Fibroblast of skin of right quadriceps (primary cell): ENCODE measurements around the gene CARNS1.

Source experiments
- DNase-seq: peaks from one replicate; pipeline ENCODE4 v3.0.0-alpha.2; 2013

The CARNS1 gene

DNA sequence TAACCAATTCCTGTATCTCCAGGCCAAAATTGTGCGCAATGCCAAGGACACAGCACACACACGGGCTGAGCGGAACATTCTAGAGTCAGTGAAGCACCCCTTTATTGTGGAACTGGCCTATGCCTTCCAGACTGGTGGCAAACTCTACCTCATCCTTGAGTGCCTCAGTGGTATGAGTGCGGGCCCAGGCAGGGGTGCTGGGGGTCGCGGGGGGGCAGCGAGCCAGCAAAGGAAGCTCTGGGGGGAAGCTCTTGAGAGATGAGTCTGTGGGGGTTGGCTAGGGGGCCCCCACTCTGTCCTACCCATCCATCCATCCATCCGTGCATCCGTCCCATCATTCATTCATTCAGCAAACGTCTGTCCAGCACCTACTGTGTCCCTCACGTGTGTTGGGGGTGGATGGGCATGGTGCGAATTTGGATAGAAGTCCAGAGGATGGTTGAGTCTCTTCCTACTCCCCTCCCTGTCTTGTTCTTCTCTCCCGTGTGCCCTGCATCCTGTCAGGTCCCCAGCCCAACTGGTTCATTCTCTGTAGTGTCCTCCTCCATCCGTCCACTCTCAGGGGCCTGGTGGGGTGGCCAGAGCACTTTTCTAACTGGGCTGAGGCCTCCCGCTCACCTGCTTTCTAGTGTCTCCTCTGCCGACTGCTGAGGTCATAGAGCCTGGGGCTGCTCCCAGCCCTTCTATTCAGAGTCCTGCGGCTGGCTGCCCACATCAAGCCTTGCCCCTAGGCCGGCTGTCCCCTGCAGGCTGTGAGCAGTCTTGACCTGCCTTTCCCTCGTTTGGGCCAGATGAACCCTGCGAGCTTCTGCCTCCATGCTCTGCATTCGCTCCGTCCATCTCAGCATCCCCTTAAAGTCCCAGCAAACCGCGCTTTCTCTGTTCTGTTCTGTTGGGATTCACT lies 16.1 kb downstream of the CARNS1 start:
- no peak for DNase-seq

DNA sequence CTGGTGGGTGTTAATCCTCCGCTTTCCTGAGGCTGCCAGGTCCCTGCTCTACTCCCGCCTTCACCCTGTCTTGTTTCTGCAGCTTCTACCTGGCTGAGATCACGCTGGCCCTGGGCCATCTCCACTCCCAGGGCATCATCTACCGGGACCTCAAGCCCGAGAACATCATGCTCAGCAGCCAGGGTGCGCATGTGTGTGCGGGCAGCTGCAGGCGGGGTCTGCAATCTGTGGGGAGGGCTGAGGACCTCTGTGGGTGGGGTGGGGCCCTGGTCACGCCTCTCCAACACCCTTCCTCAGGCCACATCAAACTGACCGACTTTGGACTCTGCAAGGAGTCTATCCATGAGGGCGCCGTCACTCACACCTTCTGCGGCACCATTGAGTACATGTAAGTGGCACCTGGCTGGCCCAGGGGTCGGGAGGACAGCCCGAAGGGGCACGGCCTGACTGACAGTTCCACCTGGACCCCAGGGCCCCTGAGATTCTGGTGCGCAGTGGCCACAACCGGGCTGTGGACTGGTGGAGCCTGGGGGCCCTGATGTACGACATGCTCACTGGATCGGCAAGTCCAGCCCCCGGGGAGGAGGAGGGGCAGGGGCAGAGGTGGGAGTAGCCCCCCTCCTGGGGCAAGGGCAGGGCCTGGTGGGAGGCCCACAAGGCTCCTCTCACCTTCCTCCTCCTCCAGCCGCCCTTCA lies 17.3 kb downstream of the CARNS1 start:
- DNase-seq = no peak

DNA sequence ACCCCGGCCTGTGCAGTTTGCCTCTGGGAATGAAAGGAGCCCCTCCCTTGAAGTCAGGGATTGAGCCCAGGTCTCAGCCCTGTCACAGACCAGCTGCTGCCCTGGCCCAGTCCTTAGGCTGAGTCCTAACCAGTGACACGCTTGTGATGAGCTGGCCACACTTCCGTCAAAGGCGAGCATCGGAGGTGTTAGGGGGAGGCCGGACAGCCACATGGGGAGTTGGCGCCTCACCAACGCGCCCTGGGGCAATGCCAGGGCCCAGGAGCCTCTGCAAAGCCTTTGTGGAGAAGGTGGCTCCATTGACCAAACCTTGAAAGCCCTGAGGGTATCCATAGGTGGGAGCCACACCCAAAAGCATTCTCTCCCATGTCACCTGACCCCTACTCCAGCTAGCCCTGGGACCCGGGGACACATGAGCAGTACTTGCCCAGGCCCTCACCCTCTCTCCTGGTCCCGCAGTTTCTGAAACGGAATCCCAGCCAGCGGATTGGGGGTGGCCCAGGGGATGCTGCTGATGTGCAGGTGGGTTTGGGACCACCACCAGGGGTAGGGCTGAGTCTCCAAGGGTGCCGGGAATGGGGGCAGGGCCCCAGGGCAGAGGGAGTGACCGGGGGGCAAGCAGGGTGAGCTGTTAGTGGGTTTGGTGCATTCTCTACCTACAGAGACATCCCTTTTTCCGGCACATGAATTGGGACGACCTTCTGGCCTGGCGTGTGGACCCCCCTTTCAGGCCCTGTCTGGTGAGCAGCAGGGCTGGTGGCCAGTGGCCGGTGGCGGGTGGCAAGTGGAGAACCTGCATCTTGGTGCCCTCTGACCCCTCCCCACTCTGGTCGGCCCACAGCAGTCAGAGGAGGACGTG lies 18.3 kb downstream of the CARNS1 start:
- no peak for DNase-seq

DNA sequence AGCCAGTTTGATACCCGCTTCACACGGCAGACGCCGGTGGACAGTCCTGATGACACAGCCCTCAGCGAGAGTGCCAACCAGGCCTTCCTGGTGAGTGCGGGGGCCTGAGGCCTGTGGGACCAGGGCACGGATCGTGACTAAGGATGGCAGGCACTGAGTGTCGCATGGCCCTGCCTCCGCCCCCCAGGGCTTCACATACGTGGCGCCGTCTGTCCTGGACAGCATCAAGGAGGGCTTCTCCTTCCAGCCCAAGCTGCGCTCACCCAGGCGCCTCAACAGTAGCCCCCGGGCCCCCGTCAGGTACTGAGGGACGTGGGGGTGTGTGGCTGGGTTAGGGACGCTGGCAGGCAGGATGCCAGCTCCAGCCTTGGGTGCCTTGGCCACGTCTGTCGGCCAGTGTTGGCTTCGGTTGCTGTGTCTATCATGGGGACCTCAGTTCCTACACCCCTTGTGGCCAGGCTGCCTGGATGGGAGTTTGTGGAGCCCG lies 19.0 kb downstream of the CARNS1 start:
- DNase-seq = no peak

DNA sequence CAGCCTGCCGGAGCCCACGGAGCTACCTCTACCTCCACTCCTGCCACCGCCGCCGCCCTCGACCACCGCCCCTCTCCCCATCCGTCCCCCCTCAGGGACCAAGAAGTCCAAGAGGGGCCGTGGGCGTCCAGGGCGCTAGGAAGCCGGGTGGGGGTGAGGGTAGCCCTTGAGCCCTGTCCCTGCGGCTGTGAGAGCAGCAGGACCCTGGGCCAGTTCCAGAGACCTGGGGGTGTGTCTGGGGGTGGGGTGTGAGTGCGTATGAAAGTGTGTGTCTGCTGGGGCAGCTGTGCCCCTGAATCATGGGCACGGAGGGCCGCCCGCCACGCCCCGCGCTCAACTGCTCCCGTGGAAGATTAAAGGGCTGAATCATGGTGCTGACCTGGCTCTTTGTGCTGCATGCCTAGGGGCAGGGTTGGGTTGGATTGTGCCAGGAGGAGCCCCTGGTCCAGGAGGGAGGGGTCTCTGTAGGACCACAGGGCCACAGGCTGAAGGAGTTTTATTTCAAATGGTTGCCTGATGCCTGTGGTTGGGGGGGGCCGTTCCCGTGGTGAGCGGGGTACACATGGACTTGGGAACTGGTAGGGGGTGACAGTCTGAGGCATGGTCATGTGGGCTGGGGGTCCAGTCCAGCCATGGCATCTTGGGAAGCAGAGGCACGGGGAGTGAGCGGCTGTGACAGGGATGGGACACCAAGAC lies 19.7 kb downstream of the CARNS1 start:
- DNase-seq = no peak

DNA sequence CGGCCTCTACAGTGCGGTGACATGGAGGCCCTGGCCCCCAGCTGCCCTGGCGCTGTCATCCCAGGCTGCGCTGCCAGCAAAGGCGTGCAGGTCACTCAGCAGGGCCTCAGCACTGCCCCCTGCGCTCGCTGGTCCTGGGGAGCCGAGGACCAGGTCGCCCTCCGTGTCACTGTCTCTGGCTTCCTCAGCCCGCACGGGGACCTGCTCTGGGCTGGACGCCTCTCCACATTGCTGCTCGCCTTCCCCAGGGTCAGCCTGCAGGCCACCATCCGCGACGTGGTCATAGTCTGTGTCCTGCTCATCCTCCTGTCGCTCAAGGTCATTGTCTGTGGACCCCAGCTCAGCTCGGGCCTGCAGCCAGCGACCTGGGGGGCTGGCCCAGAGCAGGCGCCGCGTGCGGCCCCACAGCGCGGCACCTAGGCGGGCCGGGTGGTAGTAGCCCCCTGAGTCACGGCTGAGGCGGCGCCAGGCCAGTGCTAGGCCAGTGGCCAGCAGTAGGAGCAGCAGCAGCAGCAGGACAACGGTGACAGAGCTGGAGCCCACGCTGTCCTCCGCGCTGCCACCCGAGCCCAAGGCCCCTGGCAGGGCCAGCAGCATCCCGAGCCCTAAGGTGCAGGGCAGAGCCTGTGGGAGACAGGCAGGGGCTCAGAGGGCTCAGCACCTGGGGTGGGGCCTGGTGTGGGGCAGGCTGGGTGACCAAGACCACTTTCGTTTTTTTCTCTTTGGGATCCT lies 20.4 kb downstream of the CARNS1 start:
- DNase-seq = no peak

DNA sequence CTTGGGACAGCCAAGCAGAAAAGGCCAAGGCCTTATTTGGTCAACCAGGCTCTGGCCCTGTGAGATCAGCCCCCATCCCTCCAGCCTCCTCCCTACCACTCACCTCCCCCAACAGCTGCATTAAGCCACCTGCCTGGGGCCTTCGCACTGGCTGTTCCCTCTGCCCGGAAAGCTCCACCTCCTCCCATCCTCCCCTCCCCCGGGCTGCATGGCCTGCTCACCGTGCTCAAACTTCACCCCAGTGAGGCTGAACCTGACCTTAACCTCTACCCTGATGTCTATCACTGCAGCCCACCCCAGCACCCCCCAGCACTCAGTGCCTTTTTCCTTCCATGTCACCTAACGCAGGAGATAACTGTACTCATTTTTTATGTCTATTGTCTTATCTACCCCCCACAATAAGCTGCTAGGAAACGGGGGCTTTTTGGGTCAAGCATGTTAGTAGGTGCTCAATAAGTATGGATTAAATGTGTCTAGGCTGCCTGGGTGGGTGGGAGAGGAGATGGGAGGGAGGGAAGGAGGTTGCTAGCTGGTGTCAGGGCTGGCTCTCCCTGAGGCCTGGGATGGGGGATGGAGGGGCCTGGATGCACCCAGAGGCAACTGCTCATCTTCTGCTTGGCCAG lies 21.1 kb downstream of the CARNS1 start:
- DNase-seq = peak; percentile 39

DNA sequence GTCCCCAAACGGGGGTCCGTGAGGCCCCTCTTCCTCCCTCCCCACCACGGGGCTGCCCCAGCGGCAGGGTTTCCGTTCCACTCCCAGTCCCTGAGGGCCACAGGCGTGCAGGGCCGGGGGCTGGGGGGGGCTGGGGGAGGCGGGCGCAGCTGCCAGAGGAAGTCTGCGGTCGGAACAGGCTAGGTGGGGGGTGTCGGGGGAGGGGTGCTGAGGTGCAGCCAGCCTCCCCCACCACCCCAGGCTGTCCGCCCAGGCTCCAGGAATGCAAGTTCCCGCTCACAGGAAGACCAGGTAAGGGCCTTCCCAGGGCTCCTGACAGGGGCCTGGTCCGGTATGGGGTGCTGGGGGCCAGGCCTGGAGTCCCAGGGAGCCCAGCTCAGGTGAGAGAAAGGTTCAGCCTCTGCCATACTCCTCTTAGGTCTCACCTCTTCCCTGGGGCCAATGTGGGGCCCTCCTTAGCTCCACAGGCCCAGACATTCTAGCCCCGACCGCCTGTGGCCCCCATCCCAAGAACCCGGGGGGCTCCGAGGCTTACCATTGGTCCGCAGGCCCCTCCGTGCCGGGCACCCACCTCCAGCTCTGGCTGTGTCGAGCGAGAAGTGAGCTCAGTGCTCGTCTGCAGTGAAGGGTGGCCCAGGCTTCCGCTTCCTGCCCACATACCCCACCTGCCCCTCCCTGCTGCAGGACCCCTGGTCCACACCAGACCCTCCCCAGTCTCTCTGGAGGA lies 21.8 kb downstream of the CARNS1 start, which contains the start of gene PTPRCAP:
PTPRCAP (minus strand) TSS at position 601 of the 727 bp plus-strand sequence; CDS start at position 538, 63 bp downstream.
- peak; percentile 22 for DNase-seq

DNA sequence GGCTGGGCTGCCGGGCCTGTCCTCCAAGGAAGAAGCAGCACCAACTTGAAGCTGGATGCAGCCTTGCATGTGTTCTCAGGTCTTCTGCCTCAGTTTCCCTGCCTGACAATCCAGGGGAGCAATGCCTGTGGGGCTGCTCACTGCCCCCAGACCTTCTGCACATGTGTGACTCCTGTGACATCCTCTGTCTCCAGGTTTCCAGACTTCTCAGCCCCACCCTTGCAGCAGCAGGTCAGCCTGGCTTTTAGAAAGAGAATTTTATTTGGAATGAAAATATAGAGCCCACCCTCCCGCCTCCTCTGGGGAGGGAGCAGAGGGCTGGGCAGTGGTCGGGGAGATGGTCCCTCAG lies 22.3 kb downstream of the CARNS1 start:
- no peak for DNase-seq

DNA sequence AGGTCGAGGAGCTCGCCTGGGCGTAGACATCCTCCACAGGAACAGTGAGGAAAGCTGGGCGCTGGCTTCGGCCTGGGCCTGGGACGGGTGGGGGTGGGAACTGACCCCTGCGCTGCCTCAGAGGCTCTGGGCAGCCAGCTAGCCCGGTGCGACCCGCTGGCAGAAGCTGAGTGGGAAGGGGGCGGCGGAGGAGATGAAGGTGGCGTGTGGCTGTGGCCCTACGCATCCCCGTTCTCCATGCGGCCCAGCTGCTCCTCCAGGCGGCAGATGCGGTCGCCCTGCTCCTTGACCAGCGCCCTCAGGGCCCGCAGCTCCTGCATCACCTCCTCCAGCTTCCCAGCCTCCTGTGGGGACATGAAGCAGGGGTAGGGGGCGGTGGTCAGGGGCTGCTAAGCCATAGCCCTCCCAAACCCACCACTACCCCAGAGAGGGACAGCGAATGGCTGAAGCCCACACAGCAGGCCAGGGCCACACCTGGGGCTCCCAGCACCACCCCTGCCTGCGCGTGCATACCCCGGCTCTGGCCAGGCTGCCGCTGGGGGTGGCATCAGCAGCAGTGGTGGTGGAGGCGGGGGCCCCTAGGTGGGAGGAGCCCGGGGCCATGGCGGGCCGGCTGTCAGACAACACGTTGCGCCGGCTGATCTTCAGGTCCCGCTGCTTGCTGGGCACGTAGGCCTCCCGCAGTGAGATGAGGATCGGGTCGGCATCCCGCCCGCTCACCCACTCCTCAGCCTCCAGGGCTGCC lies 22.9 kb downstream of the CARNS1 start:
- no peak for DNase-seq

DNA sequence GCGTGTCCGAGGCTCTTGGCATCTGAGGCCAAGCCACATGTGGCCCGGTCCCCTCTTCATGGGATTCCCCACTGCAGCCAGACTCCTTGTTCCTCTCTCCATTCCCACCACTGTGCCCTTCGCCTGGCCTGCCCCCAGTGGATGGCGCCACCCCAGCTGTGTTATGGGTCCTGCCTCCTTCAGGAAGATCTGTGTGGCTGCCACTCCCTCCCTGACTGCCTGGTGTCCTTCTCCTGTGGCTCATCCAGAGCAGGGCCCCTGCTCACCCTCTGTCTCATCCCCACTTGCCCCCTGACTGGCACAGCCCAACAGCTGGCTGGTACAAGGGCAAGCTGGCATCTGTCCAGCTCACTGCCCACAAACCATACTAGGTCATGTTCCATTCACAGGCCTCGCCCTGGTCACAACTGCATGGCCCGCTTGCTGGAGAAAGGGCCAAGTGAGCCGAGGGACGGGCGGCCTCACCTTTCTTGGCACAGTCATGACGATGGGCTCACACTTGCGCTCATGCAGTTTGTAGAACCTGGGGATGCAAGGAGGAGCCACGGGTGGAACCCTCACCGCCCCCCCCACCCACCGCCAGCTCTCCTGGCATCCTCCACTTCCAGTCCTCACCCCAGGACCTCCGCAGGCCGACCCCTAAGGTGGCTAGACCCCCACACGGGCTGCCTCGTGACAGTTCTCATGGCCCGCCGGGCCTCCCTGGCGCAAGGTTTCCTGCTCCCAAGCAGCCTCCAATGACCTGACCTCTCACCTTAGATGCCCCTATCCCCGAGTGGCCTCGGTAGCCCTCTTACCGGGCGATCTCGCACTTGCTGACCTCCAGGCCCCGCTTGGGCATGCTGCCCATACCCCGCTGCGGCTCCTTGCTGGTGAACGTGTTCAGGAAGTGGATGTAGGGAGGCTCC lies 24.1 kb downstream of the CARNS1 start:
- peak; percentile 15 for DNase-seq

DNA sequence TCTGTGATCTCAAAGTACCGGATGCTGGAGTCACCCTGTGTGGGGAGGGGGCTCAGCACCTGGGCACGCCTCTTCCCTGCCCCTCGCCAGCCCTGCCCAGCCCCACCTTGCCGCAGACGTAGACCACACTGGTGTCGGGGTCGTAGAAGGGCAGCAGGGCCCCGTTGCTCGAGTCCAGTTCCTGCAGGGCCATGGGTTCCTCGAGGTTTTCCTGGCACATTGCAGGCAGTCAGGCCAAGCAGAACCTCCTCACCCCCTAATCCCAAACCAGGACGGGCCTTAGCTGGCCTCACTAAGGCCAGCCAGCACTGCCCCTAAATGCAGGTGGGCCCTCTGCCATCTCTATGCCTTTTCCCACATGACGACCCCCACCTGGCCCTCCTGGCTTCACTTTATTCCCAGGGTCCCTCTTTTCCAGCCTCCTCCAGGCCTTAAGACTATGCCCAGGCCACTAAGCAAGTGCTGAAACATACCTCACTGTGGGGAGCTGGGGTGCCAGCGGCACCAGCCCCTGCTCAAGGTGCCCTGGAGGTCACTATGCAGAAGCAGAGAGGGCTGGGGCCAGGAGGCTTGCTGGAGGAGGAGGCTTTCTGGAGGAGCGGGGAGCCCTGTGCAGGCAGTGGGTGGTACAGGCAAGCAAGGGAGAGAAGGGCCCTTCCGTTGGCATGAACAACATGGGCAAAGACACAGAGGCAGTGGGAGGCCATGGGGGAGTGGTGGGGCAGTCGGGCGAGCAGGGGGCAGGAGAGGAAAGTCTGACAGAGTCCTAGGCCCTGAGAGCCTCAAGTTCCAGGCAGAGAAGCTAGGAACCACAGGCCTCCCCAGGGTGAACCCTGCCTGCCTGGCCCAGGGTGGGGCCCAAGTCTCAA lies 25.0 kb downstream of the CARNS1 start:
- no peak for DNase-seq

DNA sequence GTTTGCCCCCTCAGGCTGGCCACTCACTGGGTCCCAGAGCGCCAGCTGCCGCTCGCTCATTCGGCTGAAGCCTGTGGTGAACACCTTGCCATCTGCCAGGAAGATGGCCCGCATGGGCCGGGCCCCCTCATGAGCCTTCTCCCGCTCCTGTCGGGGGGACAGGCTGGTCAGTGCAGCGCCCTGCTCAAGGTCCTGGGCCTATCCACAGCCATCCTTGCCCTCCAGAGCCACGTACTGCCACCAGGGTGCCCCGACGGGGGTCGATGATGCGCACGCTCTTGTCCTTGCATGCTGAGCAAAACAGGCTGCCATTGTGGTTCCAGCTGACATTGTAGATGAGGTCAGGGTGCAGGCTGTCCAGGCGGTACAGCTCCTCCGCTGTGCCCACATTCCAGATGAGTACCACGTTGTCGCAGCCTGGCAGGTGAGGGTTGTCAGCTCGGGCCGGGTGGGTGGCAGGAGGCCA lies 25.7 kb downstream of the CARNS1 start:
- no peak for DNase-seq

DNA sequence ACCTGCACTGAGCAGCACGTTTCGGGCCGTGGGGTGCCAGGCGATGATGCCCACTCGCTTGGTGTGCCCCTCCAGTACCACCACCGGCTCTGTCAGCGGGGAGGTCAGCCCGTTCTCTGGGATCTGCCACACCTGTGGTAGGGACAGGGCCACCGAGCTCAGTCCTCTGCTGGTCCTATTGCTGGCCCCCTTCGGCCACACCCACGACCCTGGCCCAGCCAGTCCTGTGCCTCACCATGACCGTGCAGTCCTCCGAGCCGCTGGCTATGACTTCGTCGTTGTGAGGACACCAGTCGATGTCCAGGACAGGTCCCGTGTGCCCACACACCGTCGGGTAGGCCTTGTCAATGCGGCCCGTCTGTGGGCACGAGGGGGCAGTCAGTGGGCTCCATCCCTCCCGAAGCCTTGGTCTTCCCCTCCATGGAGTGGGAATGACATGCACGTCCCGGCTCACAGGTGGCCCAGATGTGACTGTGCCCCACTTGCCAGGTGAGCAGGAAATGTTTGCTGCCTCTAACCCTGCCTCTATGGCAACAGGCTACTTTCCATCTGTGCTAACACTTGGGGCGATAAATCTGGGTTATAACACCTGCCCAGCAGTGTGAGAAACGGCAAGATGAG lies 26.4 kb downstream of the CARNS1 start:
- no peak for DNase-seq

DNA sequence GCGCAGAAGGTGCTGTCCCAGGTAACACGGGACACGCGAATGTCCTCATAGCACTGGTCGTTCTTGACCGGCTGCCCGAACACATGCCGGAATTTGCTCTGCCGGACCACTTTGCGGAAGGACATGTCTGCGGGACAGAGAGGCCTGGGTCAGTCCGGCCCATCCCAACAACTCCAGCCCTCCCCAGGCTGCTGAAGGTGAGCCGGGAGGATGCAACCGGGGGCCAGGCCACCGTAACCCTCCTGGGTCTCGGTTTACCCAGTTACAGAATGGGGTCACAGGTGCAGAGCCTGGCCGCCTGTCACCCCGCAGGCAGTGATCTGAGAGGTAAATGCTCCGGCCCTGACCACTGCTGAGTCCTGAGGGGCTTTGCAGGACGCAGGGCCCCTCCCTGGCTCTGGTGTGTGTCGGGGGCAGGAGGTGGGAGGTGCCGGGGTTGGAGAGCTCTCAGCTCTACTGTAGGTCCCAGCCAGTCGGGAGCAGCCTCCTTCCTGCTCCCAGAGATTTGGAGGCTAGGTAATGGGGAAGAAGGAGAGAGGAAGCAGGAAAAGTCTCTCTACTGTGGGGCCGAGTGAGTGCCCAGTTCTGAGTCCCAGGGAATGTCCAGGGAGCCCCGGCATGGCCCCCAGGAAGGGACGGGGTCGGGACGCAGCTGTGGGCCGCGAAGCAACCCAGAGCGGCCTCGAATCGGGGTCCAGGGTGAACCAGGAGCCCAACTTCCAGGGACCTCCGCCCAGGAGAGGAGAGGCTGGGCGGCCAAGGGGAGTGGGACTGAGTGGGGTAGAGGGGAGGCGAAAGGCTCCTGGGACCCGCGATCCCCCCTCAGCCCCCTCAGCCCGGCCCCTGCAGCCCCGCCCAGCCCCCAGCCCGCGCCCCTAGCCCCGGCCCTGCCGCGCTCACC lies 27.3 kb downstream of the CARNS1 start:
- no peak for DNase-seq

DNA sequence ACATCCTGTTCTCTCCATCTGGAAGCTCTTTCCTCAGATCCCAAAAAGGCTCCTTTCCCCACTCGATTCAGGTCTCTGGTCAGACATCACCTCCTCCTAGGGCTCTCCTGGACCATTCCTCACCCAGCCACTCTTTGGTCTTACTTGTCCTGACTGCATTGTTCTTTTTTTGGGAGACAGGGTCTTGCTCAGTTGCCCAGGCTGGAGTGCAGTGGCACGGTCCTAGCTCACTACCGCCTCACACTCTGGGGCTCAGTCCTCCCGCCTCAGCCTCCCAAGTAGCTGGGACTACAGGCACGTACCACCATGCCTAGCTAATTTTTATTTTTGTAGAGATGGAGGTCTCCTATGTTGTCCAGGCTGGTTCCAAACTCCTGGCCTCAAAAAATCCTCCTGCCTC lies 30.0 kb downstream of the CARNS1 start:
- no peak for DNase-seq
